Upper lobe of left lung (tissue), 4 donors: ENCODE data around the gene CTU2.

Experiments
- POLR2A ChIP-seq, 4 donors: fragments of 450-650 bp; IDR thresholded peaks; one replicate each; pipeline ENCODE4 v1.5.1; 2016 to 2017; ENCODE audit warnings: antibody characterized with exemption in 4 of 4, mild to moderate bottlenecking in 2 of 4
- POLR2AphosphoS5 ChIP-seq, 2 donors: sonication (generic); formaldehyde crosslinking; IDR thresholded peaks; one replicate each; pipeline ENCODE4 v1.5.1; 2017; ENCODE audit warnings: antibody characterized with exemption in 2 of 2
- TF ChIP-seq, protein P1 (sequence below), 6 experiments: fragments of 450-650 bp in 4 of 6; fragments of 200-600 bp in 2 of 6; sonication (generic) in 2 of 6; IDR thresholded peaks; one replicate each; pipeline ENCODE4 v1.5.1; 2016 to 2019; ENCODE audit warnings: antibody characterized with exemption in 6 of 6

GRCh38 chr16:88744577-88745521 is 38.5 kb downstream of the CTU2 start:
- TF ChIP-seq, protein P1, sequence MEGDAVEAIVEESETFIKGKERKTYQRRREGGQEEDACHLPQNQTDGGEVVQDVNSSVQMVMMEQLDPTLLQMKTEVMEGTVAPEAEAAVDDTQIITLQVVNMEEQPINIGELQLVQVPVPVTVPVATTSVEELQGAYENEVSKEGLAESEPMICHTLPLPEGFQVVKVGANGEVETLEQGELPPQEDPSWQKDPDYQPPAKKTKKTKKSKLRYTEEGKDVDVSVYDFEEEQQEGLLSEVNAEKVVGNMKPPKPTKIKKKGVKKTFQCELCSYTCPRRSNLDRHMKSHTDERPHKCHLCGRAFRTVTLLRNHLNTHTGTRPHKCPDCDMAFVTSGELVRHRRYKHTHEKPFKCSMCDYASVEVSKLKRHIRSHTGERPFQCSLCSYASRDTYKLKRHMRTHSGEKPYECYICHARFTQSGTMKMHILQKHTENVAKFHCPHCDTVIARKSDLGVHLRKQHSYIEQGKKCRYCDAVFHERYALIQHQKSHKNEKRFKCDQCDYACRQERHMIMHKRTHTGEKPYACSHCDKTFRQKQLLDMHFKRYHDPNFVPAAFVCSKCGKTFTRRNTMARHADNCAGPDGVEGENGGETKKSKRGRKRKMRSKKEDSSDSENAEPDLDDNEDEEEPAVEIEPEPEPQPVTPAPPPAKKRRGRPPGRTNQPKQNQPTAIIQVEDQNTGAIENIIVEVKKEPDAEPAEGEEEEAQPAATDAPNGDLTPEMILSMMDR (IDR thresholded peaks at IDR 0.05): no peak
- TF ChIP-seq POLR2A (IDR thresholded peaks at IDR 0.05) (no peak), POLR2AphosphoS5 (IDR thresholded peaks at IDR 0.05) (no peak)
